Pancreas (tissue), 10 donors: ENCODE results near the gene AMOTL1. TPM values are rescaled to one million over a fixed set of nuclear protein-coding genes. Genes with fewer than 3 reads are reported as not detected.

Source experiments
- ATAC-seq, 4 donors: fragments of 200-7000 bp; cut with Tn5 transposase; one replicate each; pipeline versions ENCODE4 v1.8.0 to v1.9.1; 2020; ENCODE audit warnings: mild to moderate bottlenecking in 4 of 4, moderate library complexity in 4 of 4
- DNase-seq, 6 donors: peaks; one replicate each; pipeline ENCODE4 v3.0.0-alpha.2; 2020
- FAIRE-seq: peaks from 2 replicates; lab custom pipeline; 2012; peaks lifted over from hg19 to GRCh38; lab: Jason Lieb, UNC
- H3K27ac ChIP-seq, 4 donors: fragments of 200-600 bp; sonication (generic); 1 replicate in 3 of 4; 2 replicates in 1 of 4; pipeline versions ENCODE4 v1.5.0 to v1.8.0; 2020
- H3K27me3 ChIP-seq, 4 donors: fragments of 200-600 bp; one replicate each; pipeline ENCODE4 v1.8.0; 2021
- H3K36me3 ChIP-seq, 3 donors: fragments of 200-600 bp; sonication (generic) in 1 of 3; one replicate each; pipeline versions ENCODE4 v1.5.0 to v1.8.0; 2020 to 2021
- H3K4me1 ChIP-seq, 3 donors: fragments of 200-600 bp; one replicate each; pipeline ENCODE4 v1.8.0; 2021
- H3K4me3 ChIP-seq, 4 donors: fragments of 200-600 bp; sonication (generic) in 2 of 4; one replicate each; pipeline versions ENCODE4 v1.5.0 to v1.8.0; 2020 to 2021
- H3K9me3 ChIP-seq, 4 donors: fragments of 200-600 bp; one replicate each; pipeline ENCODE4 v1.8.0; 2021
- WGBS, 2 donors: extraction: QIAGEN DNeasy Blood & Tissue Kit; methylation state at CpG; one replicate each; pipeline ENCODE4 v1.1.7; 2013; 5-methylcytosine and 5-hydroxymethylcytosine counted together
- intact Hi-C, 3 donors: fragments of 100-400 bp; cut with DNase I; formaldehyde crosslinking; loops; one replicate each; pipeline versions ENCODE4 v1.11.1 to v1.14.2; 2022
- polyA plus RNA-seq, 2 donors: library from polyadenylated mRNA; stranded (reverse); fragments of 200-250 nt; gene quantifications; one replicate each; pipeline ENCODE4 v1.2.3, GENCODE V29; 2013
- total RNA-seq, 6 donors: library from RNA; stranded (reverse); fragmentation: NEBNext Ultra II Directional in 4 of 6; extraction: Animal tissue kit (Norgen Biotek cat#: 25700) in 4 of 6; gene quantifications; one replicate each; pipeline versions ENCODE4 v1.2.1 to v1.2.4, GENCODE V29; 2021 to 2023
- TF ChIP-seq, protein P1 (sequence below), 4 donors: fragments of 200-600 bp; sonication (generic) in 3 of 4; IDR thresholded peaks; one replicate each; pipeline versions ENCODE4 v1.5.0 to v1.8.0; 2021; ENCODE audit warnings: antibody characterized with exemption in 4 of 4
- donor health status: healthy with polysubstance abuse.
- donor health status: DM: no; HTN: no; CAD: no; lungs with moderate emphysema.
- donor health status: DM: no; HTN: no; CAD: no.
- donor health status: control.
- donor health status: control.
- donor health status: Bipolar disorder and iron deficiency.
- donor health status: DM: yes; HTN: yes; CAD: no.
- donor health status: DM: no; HTN: no; CAD: no.
- donor health status: DM: no; HTN: no; CAD: no.
- donor health status: DM: yes; HTN: yes; CAD: no.

Gene AMOTL1
- total and polyA plus RNA-seq, 8 donors: 3.5 to 30.2 (median 18.4) TPM

DNA sequence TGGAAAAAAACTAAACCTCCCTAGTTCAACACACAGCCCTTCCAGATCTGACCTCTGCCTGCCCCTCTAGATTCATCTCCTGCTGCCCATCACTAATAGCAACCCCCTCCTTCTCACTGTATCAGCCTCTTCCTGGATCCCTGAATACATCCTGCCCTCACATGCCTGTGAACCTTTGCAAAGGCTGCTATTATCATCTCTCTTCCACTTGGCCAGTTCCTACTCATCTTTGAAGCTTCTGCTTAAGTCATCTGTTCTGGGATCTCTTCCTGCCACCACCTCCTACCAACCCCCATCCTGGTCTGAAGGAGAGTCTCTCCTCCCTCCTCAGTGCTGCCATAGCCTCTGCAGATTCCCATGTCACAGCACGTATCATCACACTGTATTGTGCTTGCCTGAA is 38.0 kb upstream of the AMOTL1 start:
- H3K27me3 ChIP-seq: no peaks in the 10 kb centered on the region
- no peaks in the 10 kb centered on the region for H3K4me1 ChIP-seq
- H3K9me3 ChIP-seq: no peaks in the 10 kb centered on the region
- TF ChIP-seq, protein P1, sequence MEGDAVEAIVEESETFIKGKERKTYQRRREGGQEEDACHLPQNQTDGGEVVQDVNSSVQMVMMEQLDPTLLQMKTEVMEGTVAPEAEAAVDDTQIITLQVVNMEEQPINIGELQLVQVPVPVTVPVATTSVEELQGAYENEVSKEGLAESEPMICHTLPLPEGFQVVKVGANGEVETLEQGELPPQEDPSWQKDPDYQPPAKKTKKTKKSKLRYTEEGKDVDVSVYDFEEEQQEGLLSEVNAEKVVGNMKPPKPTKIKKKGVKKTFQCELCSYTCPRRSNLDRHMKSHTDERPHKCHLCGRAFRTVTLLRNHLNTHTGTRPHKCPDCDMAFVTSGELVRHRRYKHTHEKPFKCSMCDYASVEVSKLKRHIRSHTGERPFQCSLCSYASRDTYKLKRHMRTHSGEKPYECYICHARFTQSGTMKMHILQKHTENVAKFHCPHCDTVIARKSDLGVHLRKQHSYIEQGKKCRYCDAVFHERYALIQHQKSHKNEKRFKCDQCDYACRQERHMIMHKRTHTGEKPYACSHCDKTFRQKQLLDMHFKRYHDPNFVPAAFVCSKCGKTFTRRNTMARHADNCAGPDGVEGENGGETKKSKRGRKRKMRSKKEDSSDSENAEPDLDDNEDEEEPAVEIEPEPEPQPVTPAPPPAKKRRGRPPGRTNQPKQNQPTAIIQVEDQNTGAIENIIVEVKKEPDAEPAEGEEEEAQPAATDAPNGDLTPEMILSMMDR (IDR thresholded peaks at IDR 0.05): no peak
- H3K4me3 ChIP-seq: no peak overlapping the region
- DNase-seq (no peak), FAIRE-seq (no peak), ATAC-seq (no peak)
- no peaks in the 10 kb centered on the region for H3K36me3 ChIP-seq
- no peak overlapping the region for H3K27ac ChIP-seq
- WGBS, 2 donors: 96 to 97% methylated on average over 1 of the region's 1 CpG
- intact Hi-C loops: no loop called here

DNA sequence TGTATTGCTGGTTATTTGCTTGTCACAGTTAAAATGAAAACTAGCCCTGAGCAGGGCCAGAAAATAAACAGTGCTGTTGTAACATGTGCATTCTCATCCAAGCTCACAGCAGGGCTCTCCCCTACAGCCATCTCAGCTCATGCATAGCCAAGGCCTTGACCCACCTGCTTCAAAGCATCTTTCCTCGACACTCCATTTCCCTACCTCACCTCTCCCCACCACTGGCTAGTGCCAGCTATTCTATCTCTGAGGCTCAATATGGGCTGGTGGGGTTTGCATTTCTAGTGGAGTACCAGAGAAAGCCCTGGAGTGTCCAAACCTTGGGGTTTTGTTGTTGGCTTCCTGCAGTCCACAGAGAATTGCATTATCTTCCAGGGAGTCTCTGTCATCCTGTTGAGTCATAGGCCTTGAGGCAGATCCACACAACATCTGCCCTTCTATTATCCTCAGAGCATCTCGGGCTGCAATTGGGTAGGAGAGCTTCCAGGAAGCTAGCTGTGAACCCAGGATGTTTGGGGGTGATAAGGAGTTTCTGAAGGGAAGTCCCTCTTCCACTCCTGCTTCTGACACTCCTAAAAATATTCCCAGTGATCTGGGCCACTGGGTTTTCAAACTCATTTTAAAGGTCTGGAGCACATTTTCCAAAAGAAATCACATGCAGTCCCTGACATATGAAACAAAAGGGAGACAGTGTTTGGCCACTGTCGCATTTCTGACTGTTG is 36.1 kb upstream of the AMOTL1 start:
- TF ChIP-seq, protein P1 (IDR thresholded peaks at IDR 0.05): no peak
- H3K36me3 ChIP-seq: no peaks in the 10 kb centered on the region
- H3K4me3 ChIP-seq: no peak overlapping the region
- FAIRE-seq (no peak), ATAC-seq (peak in 3 of 4 donors; percentile 56 to 68 (median 58)), DNase-seq (no peak)
- H3K27ac ChIP-seq: peak overlapping the region in 2 of 4 donors; percentile 37 to 48
- no peaks in the 10 kb centered on the region for H3K27me3 ChIP-seq
- H3K9me3 ChIP-seq: no peaks in the 10 kb centered on the region
- intact Hi-C loops: no loop called here
- WGBS, 2 donors: 75 to 83% methylated on average over 3 of the region's 3 CpGs
- H3K4me1 ChIP-seq: no peaks in the 10 kb centered on the region

DNA sequence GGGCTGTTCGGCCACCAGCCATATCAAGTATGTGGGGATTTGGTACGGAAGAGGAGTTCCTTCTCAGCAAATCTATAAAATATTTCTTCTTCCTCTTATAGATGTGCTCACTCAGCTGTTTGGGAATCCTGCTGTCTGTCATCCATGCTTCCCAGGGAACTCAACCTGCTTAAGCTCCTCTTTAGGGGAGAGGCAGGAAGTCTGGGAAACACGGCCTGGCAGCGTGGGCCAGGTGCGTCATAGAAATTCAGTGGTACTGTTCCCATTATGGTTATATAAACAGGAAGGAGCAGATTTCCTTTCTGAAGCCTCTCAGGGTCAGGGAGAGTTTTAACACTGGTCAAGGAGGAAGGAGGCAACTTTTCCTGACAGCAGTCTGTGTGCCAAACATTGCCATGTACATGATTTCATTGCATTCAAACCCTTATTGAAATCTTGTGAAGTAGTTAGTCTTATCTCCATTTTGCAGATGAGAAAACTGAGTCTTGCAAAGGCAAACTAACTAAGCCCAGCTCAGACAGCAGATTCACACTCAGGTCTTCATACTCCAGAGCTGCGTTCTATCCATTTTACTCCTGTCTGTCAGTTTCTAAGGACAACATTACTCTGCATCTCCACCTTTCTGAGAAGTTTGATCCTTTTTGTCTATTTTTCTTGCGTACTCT is 35.4 kb upstream of the AMOTL1 start:
- TF ChIP-seq, protein P1 (IDR thresholded peaks at IDR 0.05): no peak
- DNase-seq: no peak
- peak in 1 of 4 donors; percentile 36 for ATAC-seq
- Histone ChIP-seq H3K36me3 (no peaks in the 10 kb centered on the region), H3K27me3 (no peaks in the 10 kb centered on the region), H3K4me1 (peaks cover 0 to 3% (median 0%) of the 10 kb centered on the region in 3 donors), H3K9me3 (no peaks in the 10 kb centered on the region), H3K27ac (peak overlapping the region in 2 of 4 donors; percentile 37 to 48), H3K4me3 (no peak overlapping the region)
- intact Hi-C loops: no loop called here
- FAIRE-seq: no peak
- 82 to 88% methylated on average over 7 of the region's 7 CpGs for WGBS, 2 donors

- no peak for ATAC-seq
- FAIRE-seq: no peak
- Histone ChIP-seq H3K36me3 (no peaks in the 10 kb centered on the region), H3K9me3 (no peaks in the 10 kb centered on the region), H3K4me1 (peaks cover 0 to 3% (median 0%) of the 10 kb centered on the region in 3 donors), H3K4me3 (no peak overlapping the region), H3K27me3 (no peaks in the 10 kb centered on the region), H3K27ac (no peak overlapping the region)
- WGBS, 2 donors: 89 to 93% methylated on average over 4 of the region's 4 CpGs
- intact Hi-C loops: no loop called here
- TF ChIP-seq, protein P1 (IDR thresholded peaks at IDR 0.05): no peak
- DNase-seq: no peak
Measured at GRCh38 chr11:94734563-94735275, 33.4 kb upstream of the AMOTL1 start.
